ENCODE measurements around the gene NDUFB7.

NDUFB7 gene

GRCh38 chr19:14517840-14518505 is 53.9 kb downstream of the NDUFB7 start, which contains the start of gene DNAJB1:
Gene DNAJB1 (minus strand): TSS chr19:14518397. CDS start chr19:14518349, 48 bp downstream.
- Mint-ChIP-seq H3K4me3 (peak within 1 kb of the TSS; percentile 88 to 98 (median 95)), H3K27me3 (ENCODE audit: low read depth) (no peaks in the 10 kb centered on the region), H3K9me3 (no peaks in the 10 kb centered on the region), H3K27ac (peak within 1 kb of the TSS; percentile 82 to 96 (median 93)), H3K4me1 (peaks cover 53% of the 10 kb centered on the region), H3K36me3 (ENCODE audit: low read depth) (peaks cover 30% of the 10 kb centered on the region)
- TF ChIP-seq, protein P1, sequence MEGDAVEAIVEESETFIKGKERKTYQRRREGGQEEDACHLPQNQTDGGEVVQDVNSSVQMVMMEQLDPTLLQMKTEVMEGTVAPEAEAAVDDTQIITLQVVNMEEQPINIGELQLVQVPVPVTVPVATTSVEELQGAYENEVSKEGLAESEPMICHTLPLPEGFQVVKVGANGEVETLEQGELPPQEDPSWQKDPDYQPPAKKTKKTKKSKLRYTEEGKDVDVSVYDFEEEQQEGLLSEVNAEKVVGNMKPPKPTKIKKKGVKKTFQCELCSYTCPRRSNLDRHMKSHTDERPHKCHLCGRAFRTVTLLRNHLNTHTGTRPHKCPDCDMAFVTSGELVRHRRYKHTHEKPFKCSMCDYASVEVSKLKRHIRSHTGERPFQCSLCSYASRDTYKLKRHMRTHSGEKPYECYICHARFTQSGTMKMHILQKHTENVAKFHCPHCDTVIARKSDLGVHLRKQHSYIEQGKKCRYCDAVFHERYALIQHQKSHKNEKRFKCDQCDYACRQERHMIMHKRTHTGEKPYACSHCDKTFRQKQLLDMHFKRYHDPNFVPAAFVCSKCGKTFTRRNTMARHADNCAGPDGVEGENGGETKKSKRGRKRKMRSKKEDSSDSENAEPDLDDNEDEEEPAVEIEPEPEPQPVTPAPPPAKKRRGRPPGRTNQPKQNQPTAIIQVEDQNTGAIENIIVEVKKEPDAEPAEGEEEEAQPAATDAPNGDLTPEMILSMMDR (IDR thresholded peaks at IDR 0.05; ENCODE audit: unreplicated experiment in 3 of 3): no peak

GRCh38 chr19:14517446-14517839 is 54.4 kb downstream of the NDUFB7 start:
- H3K4me1 Mint-ChIP-seq: peaks cover 48% of the 10 kb centered on the region
- H3K36me3 Mint-ChIP-seq (ENCODE audit: low read depth): peaks cover 30% of the 10 kb centered on the region
- TF ChIP-seq, protein P1 (IDR thresholded peaks at IDR 0.05; ENCODE audit: unreplicated experiment in 3 of 3): no peak
- H3K9me3 Mint-ChIP-seq: no peaks in the 10 kb centered on the region
- peak overlapping the region; percentile 79 to 82 (median 80) for H3K27ac Mint-ChIP-seq
- H3K27me3 Mint-ChIP-seq (ENCODE audit: low read depth): no peaks in the 10 kb centered on the region
- peak overlapping the region; percentile 88 to 98 (median 95) for H3K4me3 Mint-ChIP-seq

DNA sequence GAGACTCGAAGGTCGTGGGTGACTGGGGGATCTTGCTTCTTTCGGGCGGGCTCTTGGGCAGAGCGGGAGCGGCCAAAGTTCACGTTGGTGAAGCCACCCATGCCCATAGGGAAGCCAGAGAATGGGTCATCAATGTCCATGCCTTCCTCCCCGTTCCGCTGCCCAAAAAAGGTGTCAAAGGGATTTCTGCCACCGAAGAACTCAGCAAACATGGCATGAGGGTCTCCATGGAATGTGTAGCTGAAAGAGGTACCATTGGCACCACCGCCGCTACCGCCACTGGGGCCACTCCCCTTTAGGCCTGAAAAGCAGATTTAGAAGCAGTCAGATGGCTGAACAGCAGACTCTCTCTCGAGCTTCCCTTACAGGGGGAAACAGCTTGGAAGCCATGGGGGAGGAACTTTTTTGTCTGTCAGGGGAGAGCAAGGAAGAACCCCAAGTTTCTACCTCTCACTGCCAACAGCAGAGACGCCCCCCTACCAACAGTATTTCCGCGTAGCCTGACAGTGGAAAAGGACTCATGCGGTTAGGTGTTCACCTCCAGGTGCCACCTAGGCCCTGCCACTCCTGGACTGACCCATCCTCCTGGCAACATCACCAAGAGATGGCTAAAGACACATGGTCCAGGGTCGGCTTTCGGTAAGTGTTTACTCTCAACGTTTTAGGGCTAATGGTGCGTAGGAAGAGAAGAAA is 55.0 kb downstream of the NDUFB7 start:
- H3K27me3 Mint-ChIP-seq (ENCODE audit: low read depth): no peaks in the 10 kb centered on the region
- H3K36me3 Mint-ChIP-seq (ENCODE audit: low read depth): peaks cover 30% of the 10 kb centered on the region
- H3K9me3 Mint-ChIP-seq: no peaks in the 10 kb centered on the region

More for the DNA sequence above, 55.0 kb downstream of the NDUFB7 start:
- Mint-ChIP-seq H3K4me1 (peaks cover 42% of the 10 kb centered on the region), H3K27ac (peak overlapping the region; percentile 79 to 82 (median 80)), H3K4me3 (peak overlapping the region; percentile 88 to 98 (median 95))
- TF ChIP-seq, protein P1 (IDR thresholded peaks at IDR 0.05; ENCODE audit: unreplicated experiment in 3 of 3): no peak

Measured in nephron (organoid).